Ovary (tissue), 9 donors: ENCODE results near the gene ERAS. TPM values are rescaled to one million over a fixed set of nuclear protein-coding genes. Genes with fewer than 3 reads are reported as not detected.
"Not testable (repeated sequence)": the region's sequence is repeated elsewhere in the genome, so short reads cannot be mapped to it uniquely, and the experiment has no call there.

Experiments
- DNase-seq, 5 donors: peaks; one replicate each; pipeline ENCODE4 v3.0.0-alpha.2; 2019 to 2020
- H3K27ac ChIP-seq, 2 donors: fragments of 200-600 bp; one replicate each; pipeline versions ENCODE4 v1.5.1 to v1.8.0; 2019 to 2022
- H3K27me3 ChIP-seq: fragments of 200-600 bp; one replicate; pipeline ENCODE4 v1.8.0; 2022
- H3K36me3 ChIP-seq: fragments of 200-600 bp; sonication (generic); one replicate; pipeline ENCODE4 v1.5.1; 2019
- H3K4me1 ChIP-seq: one replicate; pipeline ENCODE4 v1.8.1; 2013; ENCODE audit warnings: mild to moderate bottlenecking, moderate library complexity; ENCODE audit not compliant: insufficient read depth
- H3K4me3 ChIP-seq: fragments of 200-600 bp; sonication (generic); one replicate; pipeline ENCODE4 v1.5.1; 2017
- H3K9me3 ChIP-seq, 2 donors: fragments of 200-600 bp in 1 of 2; sonication (generic) in 1 of 2; one replicate each; pipeline versions ENCODE4 v1.5.1 to v1.8.1; 2013 to 2019; ENCODE audit warnings: mild to moderate bottlenecking in 1 of 2, moderate library complexity in 1 of 2
- CTCF ChIP-seq, 3 donors: fragments of 450-650 bp in 2 of 3; fragments of 200-600 bp in 1 of 3; IDR thresholded peaks; one replicate each; pipeline versions ENCODE4 v1.5.1 to v1.8.0; 2016 to 2022; ENCODE audit warnings: antibody characterized with exemption in 3 of 3, mild to moderate bottlenecking in 1 of 3
- EP300 ChIP-seq: sonication (generic); formaldehyde crosslinking; IDR thresholded peaks from one replicate; pipeline ENCODE4 v1.6.1; 2017; ENCODE audit warnings: antibody characterized with exemption
- POLR2A ChIP-seq: fragments of 450-650 bp; IDR thresholded peaks from one replicate; pipeline ENCODE4 v1.6.1; 2017; ENCODE audit warnings: antibody characterized with exemption, mild to moderate bottlenecking, moderate library complexity
- WGBS, 3 donors: extraction: QIAGEN DNeasy Blood & Tissue Kit in 1 of 3; methylation state at CpG; one replicate each; pipeline versions ENCODE4 v1.1.5 to v1.1.7; 2013 to 2017; 5-methylcytosine and 5-hydroxymethylcytosine counted together
- intact Hi-C, 4 donors: fragments of 100-400 bp; cut with DNase I; formaldehyde crosslinking; loops; one replicate each; pipeline versions ENCODE4 v1.11.0 to v1.15.1; 2022 to 2023
- polyA plus RNA-seq, 2 donors: library from polyadenylated mRNA; stranded (reverse); fragments of 200-250 nt in 1 of 2; fragments of 350-450 nt in 1 of 2; fragmentation: Illumina TruSeq in 1 of 2; extraction: RNeasy Lipid Tissue Mini Kit (QIAGEN cat#74804) in 1 of 2; gene quantifications; one replicate each; pipeline ENCODE4 v1.2.3, GENCODE V29; 2013 to 2014
- total RNA-seq, 7 donors: library from RNA; depleted of rRNA in 2 of 7; stranded (reverse); fragments of >200 nt in 2 of 7; fragmentation: NEBNext Ultra II Directional in 3 of 7; extraction: Animal tissue kit (Norgen Biotek cat#: 25700) in 3 of 7; gene quantifications; one replicate each; pipeline versions ENCODE4 v1.1.0 to v1.2.4, GENCODE V29; 2016 to 2023
- donor health status: DM: no; HTN: no; CAD: no; lungs with moderate emphysema.
- donor health status: DM: no; HTN: no; CAD: no.
- donor health status: Bipolar disorder and iron deficiency.
- donor health status: DM: yes; HTN: yes; CAD: no.
- donor health status: DM: no; HTN: no; CAD: no.
- donor health status: DM: yes; HTN: yes; CAD: no.

Gene ERAS
- total and polyA plus RNA-seq, 9 donors, result not detected

GRCh38 chrX:48839686-48840085 is 13.4 kb downstream of the ERAS start:
- DNase-seq, result no peak
- intact Hi-C loops, result no loop called here
- Histone ChIP-seq H3K9me3 (no peaks in the 10 kb centered on the region), H3K27me3 (no peaks in the 10 kb centered on the region), H3K4me3 (no peak overlapping the region), H3K36me3 (no peaks in the 10 kb centered on the region), H3K4me1 (no peaks in the 10 kb centered on the region), H3K27ac (no peak overlapping the region)
- no peak for TF ChIP-seq CTCF (IDR thresholded peaks at IDR 0.05)
- no peak for TF ChIP-seq EP300
- no peak for TF ChIP-seq POLR2A
- WGBS, 3 donors, result 72 to 79% (median 77%) methylated on average over 10 of the region's 10 CpGs

- no peaks in the 10 kb centered on the region for H3K27me3 ChIP-seq
- intact Hi-C loops, result no loop called here
- TF ChIP-seq CTCF (IDR thresholded peaks at IDR 0.05) (no peak), EP300 (no peak), POLR2A (no peak)
- H3K4me1 ChIP-seq, result no peaks in the 10 kb centered on the region
- DNase-seq, result no peak
- 50 to 58% (median 58%) methylated on average over 1 of the region's 1 CpG for WGBS, 3 donors
- no peaks in the 10 kb centered on the region for H3K36me3 ChIP-seq
- no peaks in the 10 kb centered on the region for H3K9me3 ChIP-seq
- no peak overlapping the region for H3K4me3 ChIP-seq
- no peak overlapping the region for H3K27ac ChIP-seq
These were observed 22.5 kb downstream of the ERAS start for GRCh38 chrX:48848847-48849246.

- 71 to 75% (median 74%) methylated on average over 7 of the region's 7 CpGs for WGBS, 3 donors
- no peak for DNase-seq
- Histone ChIP-seq H3K9me3 (no peaks in the 10 kb centered on the region), H3K4me3 (no peak overlapping the region), H3K27ac (no peak overlapping the region), H3K27me3 (no peaks in the 10 kb centered on the region), H3K36me3 (no peaks in the 10 kb centered on the region), H3K4me1 (no peaks in the 10 kb centered on the region)
- intact Hi-C loops, result no loop called here
- no peak for TF ChIP-seq EP300
- no peak for TF ChIP-seq POLR2A
- TF ChIP-seq CTCF (IDR thresholded peaks at IDR 0.05), result no peak
These were observed 26.5 kb downstream of the ERAS start for GRCh38 chrX:48852857-48853256.

GRCh38 chrX:48853494-48853893 is 27.2 kb downstream of the ERAS start:
- H3K27me3 ChIP-seq, intact Hi-C loops, H3K27ac ChIP-seq: not testable (repeated sequence)

GRCh38 chrX:48854121-48854804 is 27.9 kb downstream of the ERAS start:
- H3K27ac ChIP-seq, H3K36me3 ChIP-seq, H3K4me3 ChIP-seq, H3K9me3 ChIP-seq, DNase-seq, intact Hi-C loops, H3K4me1 ChIP-seq, H3K27me3 ChIP-seq: not testable (repeated sequence)
- WGBS, 3 donors, result 80 to 85% (median 82%) methylated on average over 10 to 12 of the region's 12 CpGs

More at GRCh38 chrX:48853494-48853893, 27.2 kb downstream of the ERAS start:
- H3K4me1 ChIP-seq, H3K4me3 ChIP-seq, DNase-seq, H3K9me3 ChIP-seq, H3K36me3 ChIP-seq: not testable (repeated sequence)
